Transverse colon (tissue), 4 donors: Measurements from ENCODE around the gene FBH1. TPM values are rescaled to one million over a fixed set of nuclear protein-coding genes. Genes with fewer than 3 reads are reported as not detected.
"Not testable (repeated sequence)": the region's sequence is repeated elsewhere in the genome, so short reads cannot be mapped to it uniquely, and the experiment has no call there.

Source experiments
- DNase-seq: peaks from one replicate; pipeline ENCODE4 v3.0.0-alpha.2; 2019
- H3K27ac ChIP-seq, 4 donors: fragments of 200-600 bp; sonication (generic); 2 replicates each; pipeline ENCODE4 v1.5.1; 2016 to 2018; ENCODE audit warnings: inconsistent platforms in 4 of 4
- H3K27me3 ChIP-seq: fragments of 200-600 bp; sonication (generic); 2 replicates; pipeline ENCODE4 v1.5.1; 2017; ENCODE audit warnings: inconsistent platforms
- H3K36me3 ChIP-seq, 4 donors: fragments of 200-600 bp; sonication (generic); 2 replicates each; pipeline ENCODE4 v1.5.1; 2017 to 2019; ENCODE audit warnings: inconsistent platforms in 4 of 4
- H3K4me1 ChIP-seq, 4 donors: fragments of 200-600 bp; sonication (generic); 2 replicates each; pipeline ENCODE4 v1.5.1; 2017 to 2020; ENCODE audit warnings: inconsistent platforms in 4 of 4
- H3K4me3 ChIP-seq, 4 donors: fragments of 200-600 bp; sonication (generic); 1 replicate in 1 of 4; 2 replicates in 3 of 4; pipeline versions ENCODE4 v1.5.1 to v1.6.1; 2017 to 2019; ENCODE audit warnings: inconsistent platforms in 4 of 4
- H3K9me3 ChIP-seq, 2 donors: fragments of 200-600 bp; sonication (generic); 2 replicates each; pipeline ENCODE4 v1.5.1; 2017 to 2019; ENCODE audit warnings: inconsistent platforms in 2 of 2
- EP300 ChIP-seq: sonication (generic); formaldehyde crosslinking; IDR thresholded peaks from one replicate; pipeline ENCODE4 v1.6.1; 2017; ENCODE audit warnings: antibody characterized with exemption, low read depth
- POLR2A ChIP-seq: fragments of 450-650 bp; IDR thresholded peaks from one replicate; pipeline ENCODE4 v1.6.1; 2016; ENCODE audit warnings: antibody characterized with exemption, mild to moderate bottlenecking, moderate library complexity
- POLR2AphosphoS5 ChIP-seq, 3 donors: sonication (generic); formaldehyde crosslinking; IDR thresholded peaks; one replicate each; pipeline ENCODE4 v1.6.1; 2016; ENCODE audit warnings: antibody characterized with exemption in 3 of 3
- WGBS, 2 donors: methylation state at CpG; one replicate each; pipeline ENCODE4 v1.1.5; 2018; ENCODE audit warnings: low coverage in 1 of 2; 5-methylcytosine and 5-hydroxymethylcytosine counted together
- in situ Hi-C, 4 donors: fragments of 200-750 bp; cut with MboI; loops; one replicate each; pipeline versions ENCODE4 v1.15.0 to v1.15.1; 2017; ENCODE audit warnings: low sequenced_read_pairs in 3 of 4, low pct_ligation_motif_present in 1 of 4, low pct_unique_long_range_greater_than_20kb in 1 of 4
- intact Hi-C: fragments of 100-400 bp; cut with DNase I; formaldehyde crosslinking; loops from one replicate; pipeline ENCODE4 v1.15.1; 2023; ENCODE audit warnings: low total_unique reads
- total RNA-seq, 4 donors: library from RNA; depleted of rRNA; stranded (reverse); fragments of >200 nt; gene quantifications; one replicate each; pipeline ENCODE4 v1.1.0, GENCODE V29; 2016
- TF ChIP-seq, protein P1 (sequence below), 5 experiments: fragments of 200-600 bp in 3 of 5; fragments of 450-650 bp in 2 of 5; sonication (generic) in 3 of 5; IDR thresholded peaks; 1 replicate in 2 of 5; 2 replicates in 3 of 5; pipeline ENCODE4 v1.5.1; 2016 to 2017; ENCODE audit warnings: antibody characterized with exemption in 5 of 5, inconsistent platforms in 3 of 5, mild to moderate bottlenecking in 2 of 5, moderate library complexity in 1 of 5

FBH1 gene
- total RNA-seq, 4 donors from 2014 or later, result 101 to 143 (median 120) TPM

DNA sequence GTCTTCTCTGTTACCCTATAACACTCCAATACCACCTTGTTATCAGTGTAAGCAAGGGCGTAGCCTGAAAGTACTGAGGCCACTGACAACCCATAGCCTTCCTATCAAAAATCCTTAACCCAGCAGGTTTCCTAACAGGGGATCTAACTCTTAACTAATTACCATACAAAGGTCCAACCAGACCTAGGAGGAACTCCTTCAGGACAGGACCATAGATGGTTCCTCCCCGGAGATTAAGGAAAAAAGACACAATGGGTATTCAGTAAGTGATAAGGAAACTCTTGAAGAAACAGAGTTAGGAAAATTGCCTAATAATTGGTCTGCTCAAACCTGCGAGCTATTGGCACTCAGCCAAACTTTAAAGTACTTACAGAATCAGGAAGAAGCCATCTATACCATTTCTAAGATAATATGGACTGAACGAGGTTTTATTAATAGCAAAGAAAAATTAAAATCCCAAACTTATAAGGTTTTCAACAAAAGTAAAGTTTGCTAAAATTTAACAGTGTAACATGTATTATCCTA lies 22.9 kb upstream of the FBH1 start:
- in situ Hi-C loops, result loop anchor here in 2 of 4 donors (25.0 kb wide), 1 partner anchor 430 kb away; no protein-coding TSS in a partner anchor
- intact Hi-C loops, DNase-seq, H3K9me3 ChIP-seq, H3K36me3 ChIP-seq, H3K4me3 ChIP-seq, H3K27ac ChIP-seq, H3K27me3 ChIP-seq, H3K4me1 ChIP-seq: not testable (repeated sequence)
- 44 to 60% methylated on average over 3 to 4 of the region's 4 CpGs for WGBS, 2 donors

DNA sequence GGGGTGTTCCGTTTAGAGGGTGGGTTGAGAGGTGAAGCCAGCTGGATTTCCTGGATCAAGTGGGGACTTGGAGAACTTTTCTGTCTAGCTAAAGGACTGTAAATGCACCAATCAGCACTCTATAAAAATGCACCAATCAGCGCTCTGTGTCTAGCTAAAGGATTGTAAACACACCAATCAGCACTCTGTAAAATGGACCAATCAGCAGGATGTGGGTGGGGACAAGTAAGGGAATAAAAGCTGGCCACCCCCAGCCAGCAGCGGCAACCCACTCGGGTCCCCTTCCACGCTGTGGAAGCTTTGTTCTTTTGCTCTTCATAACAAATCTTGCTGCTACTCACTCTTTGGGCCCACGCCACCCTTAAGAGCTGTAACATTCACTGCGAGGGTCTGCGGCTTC lies 21.7 kb upstream of the FBH1 start:
- DNase-seq, H3K4me3 ChIP-seq, H3K27me3 ChIP-seq, H3K27ac ChIP-seq, H3K36me3 ChIP-seq, intact Hi-C loops, H3K9me3 ChIP-seq, H3K4me1 ChIP-seq: not testable (repeated sequence)
- in situ Hi-C loops, result loop anchor here in 2 of 4 donors (25.0 kb wide), 1 partner anchor 431 kb away; no protein-coding TSS in a partner anchor
- 98 to 100% methylated on average over 2 to 8 of the region's 8 CpGs for WGBS, 2 donors

DNA sequence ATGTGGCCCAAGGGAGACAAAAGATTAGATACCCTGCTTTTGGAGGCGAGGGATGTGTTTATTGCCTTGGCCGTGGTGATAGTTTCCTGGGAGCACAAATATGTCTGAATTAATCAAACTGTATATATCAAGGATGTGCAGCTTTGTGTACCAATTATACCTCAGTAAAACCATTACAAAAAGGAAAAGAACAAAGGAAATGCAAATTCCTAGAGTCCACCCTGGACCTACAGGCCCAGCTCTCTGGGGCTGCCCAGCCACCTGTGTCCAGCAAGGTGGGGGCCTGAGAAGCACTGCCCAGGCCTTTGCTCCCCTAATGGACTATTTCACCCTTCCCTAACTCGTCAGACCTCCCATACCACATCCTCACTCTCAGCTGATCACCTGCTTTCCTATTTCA lies 20.9 kb upstream of the FBH1 start:
- no peaks in the 10 kb centered on the region for H3K36me3 ChIP-seq
- no peak overlapping the region for H3K4me3 ChIP-seq
- intact Hi-C loops, result no loop called here
- H3K27me3 ChIP-seq, result no peaks in the 10 kb centered on the region
- no peak overlapping the region for H3K27ac ChIP-seq
- H3K4me1 ChIP-seq, result peaks cover 0 to 6% (median 0%) of the 10 kb centered on the region in 4 donors
- DNase-seq, result no peak
- TF ChIP-seq EP300 (no peak), POLR2A (no peak), POLR2AphosphoS5 (IDR thresholded peaks at IDR 0.05) (no peak)
- TF ChIP-seq, protein P1, sequence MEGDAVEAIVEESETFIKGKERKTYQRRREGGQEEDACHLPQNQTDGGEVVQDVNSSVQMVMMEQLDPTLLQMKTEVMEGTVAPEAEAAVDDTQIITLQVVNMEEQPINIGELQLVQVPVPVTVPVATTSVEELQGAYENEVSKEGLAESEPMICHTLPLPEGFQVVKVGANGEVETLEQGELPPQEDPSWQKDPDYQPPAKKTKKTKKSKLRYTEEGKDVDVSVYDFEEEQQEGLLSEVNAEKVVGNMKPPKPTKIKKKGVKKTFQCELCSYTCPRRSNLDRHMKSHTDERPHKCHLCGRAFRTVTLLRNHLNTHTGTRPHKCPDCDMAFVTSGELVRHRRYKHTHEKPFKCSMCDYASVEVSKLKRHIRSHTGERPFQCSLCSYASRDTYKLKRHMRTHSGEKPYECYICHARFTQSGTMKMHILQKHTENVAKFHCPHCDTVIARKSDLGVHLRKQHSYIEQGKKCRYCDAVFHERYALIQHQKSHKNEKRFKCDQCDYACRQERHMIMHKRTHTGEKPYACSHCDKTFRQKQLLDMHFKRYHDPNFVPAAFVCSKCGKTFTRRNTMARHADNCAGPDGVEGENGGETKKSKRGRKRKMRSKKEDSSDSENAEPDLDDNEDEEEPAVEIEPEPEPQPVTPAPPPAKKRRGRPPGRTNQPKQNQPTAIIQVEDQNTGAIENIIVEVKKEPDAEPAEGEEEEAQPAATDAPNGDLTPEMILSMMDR (IDR thresholded peaks at IDR 0.05), result no peak
- no peaks in the 10 kb centered on the region for H3K9me3 ChIP-seq
- in situ Hi-C loops, result loop anchor here in 2 of 4 donors (25.0 kb wide), 1 partner anchor 432 kb away; no protein-coding TSS in a partner anchor
- WGBS, 2 donors, result 84 to 90% methylated on average over 2 to 3 of the region's 3 CpGs

DNA sequence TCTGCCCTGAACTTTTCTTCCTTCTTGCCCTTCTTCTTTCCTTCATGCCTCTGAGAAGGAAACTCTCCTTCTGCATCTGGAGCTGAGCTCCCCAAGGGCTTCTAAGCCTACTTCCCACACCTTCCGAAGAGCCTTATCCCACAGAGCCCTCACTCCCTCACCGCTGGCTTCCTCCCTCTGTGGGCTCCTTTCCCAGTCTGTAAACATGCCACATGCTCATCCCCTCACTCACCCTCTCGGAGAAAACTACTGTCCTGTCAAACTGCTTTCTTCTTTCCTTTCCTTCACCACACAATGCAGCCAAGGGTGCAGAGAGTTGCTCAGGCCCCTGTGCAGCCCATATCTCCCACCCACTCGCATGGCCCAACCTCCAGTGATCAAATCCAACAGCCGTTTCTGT lies 18.4 kb upstream of the FBH1 start:
- intact Hi-C loops (loop anchor here (10.0 kb wide), 1 partner anchor 427 kb away; no protein-coding TSS in a partner anchor), in situ Hi-C loops (loop anchor here in 2 of 4 donors (10.0 to 25.0 kb wide), 3 partner anchors 57 to 434 kb away; partner anchors contain the start of gene GDI2 (in 1 of the 2))
- Histone ChIP-seq H3K36me3 (peaks cover 0 to 3% (median under 1%) of the 10 kb centered on the region in 4 donors), H3K27ac (no peak overlapping the region), H3K4me1 (peaks cover 0 to 6% (median 0%) of the 10 kb centered on the region in 4 donors), H3K27me3 (no peaks in the 10 kb centered on the region), H3K9me3 (no peaks in the 10 kb centered on the region), H3K4me3 (no peak overlapping the region)
- WGBS, 2 donors, result 79 to 80% methylated on average over 3 to 5 of the region's 5 CpGs
- DNase-seq, result no peak
- TF ChIP-seq, protein P1 (IDR thresholded peaks at IDR 0.05), result no peak
- TF ChIP-seq POLR2AphosphoS5 (IDR thresholded peaks at IDR 0.05) (no peak), EP300 (no peak), POLR2A (no peak)

DNA sequence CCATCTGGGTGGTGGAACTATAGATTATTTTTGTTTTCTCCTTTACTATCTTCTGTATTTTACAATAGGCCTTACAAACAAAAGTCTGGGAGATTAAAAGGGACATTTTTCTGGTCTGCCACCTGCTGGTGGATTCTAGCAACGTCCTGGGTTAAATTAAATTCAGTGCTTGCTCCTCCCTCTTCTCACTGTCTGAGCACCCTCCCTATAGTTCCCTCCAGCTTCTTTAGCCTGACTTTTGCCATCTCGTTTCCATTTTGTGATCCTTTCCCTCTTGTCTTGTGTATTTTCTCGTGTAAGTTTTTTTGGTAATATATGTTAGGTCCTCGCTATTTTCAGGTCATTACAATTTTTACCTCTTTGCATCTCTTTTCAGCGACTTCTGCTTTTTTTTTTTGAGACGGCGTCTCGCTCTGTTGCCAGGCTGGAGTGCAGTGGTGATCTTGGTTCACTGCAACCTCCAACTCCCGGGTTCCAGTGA lies 16.5 kb upstream of the FBH1 start:
- H3K4me1 ChIP-seq, result peaks cover 0 to 6% (median 0%) of the 10 kb centered on the region in 4 donors
- peak; percentile 76 for DNase-seq
- H3K27ac ChIP-seq, result no peak overlapping the region
- intact Hi-C loops, result loop anchor here (10.0 kb wide), 1 partner anchor 429 kb away; no protein-coding TSS in a partner anchor
- WGBS, 2 donors, result 41 to 45% methylated on average over 8 to 9 of the region's 9 CpGs
- in situ Hi-C loops, result loop anchor here in 2 of 4 donors (10.0 to 25.0 kb wide), 3 partner anchors 59 to 436 kb away; partner anchors contain the start of gene GDI2 (in 1 of the 2)
- no peak overlapping the region for H3K4me3 ChIP-seq
- no peak for TF ChIP-seq POLR2AphosphoS5 (IDR thresholded peaks at IDR 0.05)
- no peak for TF ChIP-seq POLR2A
- TF ChIP-seq, protein P1 (IDR thresholded peaks at IDR 0.05), result peak; percentile 73 to 83 (median 79)
- TF ChIP-seq EP300, result no peak
- H3K27me3 ChIP-seq, result no peaks in the 10 kb centered on the region
- H3K36me3 ChIP-seq, result peaks cover 0 to 14% (median 6%) of the 10 kb centered on the region in 4 donors
- no peaks in the 10 kb centered on the region for H3K9me3 ChIP-seq
